ENCODE results near the gene CEP41. TPM values are rescaled to one million over a fixed set of nuclear protein-coding genes. Genes with fewer than 3 reads are reported as not detected.
"Not testable (repeated sequence)": the region's sequence is repeated elsewhere in the genome, so short reads cannot be mapped to it uniquely, and the experiment has no call there.

The CEP41 gene
- total RNA-seq, 1 donor from 2014 or later: 22.0 TPM

DNA sequence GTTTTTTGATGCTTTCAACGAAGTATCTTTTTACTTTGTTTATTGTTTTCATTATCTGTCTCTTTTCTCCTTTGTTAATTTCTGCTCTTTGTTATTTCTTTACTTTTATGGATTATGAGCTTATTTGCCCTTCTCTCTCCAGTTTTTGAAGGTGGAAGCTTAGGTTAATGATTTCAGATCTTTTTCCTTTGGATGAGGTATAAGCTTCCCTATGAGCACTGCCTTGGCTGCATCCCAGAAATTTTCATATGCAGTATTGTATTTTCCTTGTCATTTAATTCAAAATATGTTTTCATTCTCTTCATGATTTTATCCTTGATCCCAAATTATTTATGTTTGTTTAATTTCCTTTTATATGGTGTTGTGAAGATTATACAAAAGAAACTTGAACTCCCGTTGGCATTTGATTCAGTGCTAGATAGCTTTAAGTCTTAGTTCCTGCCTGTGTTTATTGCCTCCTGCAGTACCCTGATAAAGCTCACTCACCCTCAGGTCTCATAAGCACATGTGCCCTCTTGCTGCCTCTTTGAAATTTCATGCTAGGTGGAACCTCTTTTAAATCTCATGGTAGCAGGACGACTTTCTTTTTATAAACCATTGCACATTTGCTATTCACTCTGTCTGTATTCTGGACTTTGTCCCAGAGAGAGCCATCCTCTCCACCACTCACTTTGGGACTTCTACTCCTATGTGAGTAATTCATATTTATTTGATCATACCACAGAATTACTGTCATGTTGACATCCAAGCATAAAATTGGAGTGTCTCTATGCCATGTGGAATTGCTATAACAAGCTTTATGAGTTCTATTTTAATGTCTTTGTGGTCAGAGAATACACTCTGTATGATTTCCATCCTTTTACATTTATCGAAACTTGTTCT is 23.0 kb upstream of the CEP41 start:
- TF ChIP-seq, protein P1, sequence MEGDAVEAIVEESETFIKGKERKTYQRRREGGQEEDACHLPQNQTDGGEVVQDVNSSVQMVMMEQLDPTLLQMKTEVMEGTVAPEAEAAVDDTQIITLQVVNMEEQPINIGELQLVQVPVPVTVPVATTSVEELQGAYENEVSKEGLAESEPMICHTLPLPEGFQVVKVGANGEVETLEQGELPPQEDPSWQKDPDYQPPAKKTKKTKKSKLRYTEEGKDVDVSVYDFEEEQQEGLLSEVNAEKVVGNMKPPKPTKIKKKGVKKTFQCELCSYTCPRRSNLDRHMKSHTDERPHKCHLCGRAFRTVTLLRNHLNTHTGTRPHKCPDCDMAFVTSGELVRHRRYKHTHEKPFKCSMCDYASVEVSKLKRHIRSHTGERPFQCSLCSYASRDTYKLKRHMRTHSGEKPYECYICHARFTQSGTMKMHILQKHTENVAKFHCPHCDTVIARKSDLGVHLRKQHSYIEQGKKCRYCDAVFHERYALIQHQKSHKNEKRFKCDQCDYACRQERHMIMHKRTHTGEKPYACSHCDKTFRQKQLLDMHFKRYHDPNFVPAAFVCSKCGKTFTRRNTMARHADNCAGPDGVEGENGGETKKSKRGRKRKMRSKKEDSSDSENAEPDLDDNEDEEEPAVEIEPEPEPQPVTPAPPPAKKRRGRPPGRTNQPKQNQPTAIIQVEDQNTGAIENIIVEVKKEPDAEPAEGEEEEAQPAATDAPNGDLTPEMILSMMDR (conservative IDR thresholded peaks at IDR 0.05; ENCODE audit: low read depth, low read length): no peak
- no peak overlapping the region for H3K4me3 ChIP-seq (ENCODE audit: low read depth, low read length)
- DNase-seq (ENCODE audit: low read depth): no peak

DNA sequence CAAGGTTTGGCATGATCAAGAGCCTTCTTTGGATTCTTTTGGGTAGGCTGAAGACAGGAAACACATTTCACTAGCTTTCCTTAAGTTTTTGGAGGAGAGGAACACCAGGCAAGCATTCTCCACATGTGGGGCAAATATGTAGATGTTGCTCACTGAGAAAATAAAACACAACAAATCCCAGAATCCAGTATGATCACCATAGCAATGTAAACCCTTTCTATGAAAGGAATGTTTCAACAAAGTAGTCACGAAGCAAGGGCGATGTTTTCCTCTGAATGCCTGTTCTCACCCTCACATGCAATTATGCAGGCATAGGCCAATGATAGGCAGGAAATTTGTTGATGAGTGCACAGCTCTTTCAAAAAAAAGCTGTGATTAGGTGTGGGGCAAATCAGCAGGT is 20.5 kb upstream of the CEP41 start:
- no peak for DNase-seq (ENCODE audit: low read depth)
- TF ChIP-seq, protein P1 (conservative IDR thresholded peaks at IDR 0.05; ENCODE audit: low read depth, low read length): no peak
- no peak overlapping the region for H3K4me3 ChIP-seq (ENCODE audit: low read depth, low read length)

DNA sequence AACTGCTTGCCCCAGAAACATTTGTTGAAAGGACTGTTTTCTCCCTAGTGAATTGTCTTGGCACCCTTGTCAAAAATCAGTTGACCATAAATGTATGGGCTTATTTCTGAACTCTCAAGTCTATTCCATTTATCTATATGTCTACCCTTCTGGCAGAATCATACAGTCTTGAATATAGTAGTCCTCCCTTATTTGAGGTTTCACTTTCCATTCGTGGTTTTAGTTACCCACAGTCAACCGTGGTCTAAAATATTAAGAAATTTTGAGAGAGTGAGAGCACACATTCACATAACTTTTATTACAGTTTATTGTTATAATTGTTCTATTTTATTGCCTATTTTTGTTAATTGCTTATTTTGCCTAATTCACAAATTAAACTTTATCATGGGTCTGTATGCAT is 17.4 kb upstream of the CEP41 start:
- DNase-seq (ENCODE audit: low read depth): no peak
- TF ChIP-seq, protein P1 (conservative IDR thresholded peaks at IDR 0.05; ENCODE audit: low read depth, low read length): no peak
- no peak overlapping the region for H3K4me3 ChIP-seq (ENCODE audit: low read depth, low read length)

DNA sequence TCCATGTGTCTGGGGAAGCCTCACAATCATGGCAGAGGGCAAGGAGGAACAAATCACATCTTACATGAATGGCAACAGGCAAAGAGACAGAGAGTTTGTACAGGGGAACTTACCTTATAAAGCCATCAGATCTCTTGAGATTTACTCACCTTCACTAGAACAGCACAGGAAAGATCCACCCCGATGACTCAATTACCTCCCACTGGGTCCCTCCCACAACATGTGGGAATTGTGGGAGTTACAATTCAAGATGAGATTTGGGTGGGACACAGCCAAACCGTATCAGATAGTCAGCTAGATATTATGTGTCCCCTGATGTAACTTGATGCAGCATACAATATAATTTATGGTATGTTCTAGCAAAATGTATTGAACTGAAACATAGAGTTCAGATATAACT is 14.1 kb upstream of the CEP41 start:
- no peak for DNase-seq (ENCODE audit: low read depth)
- no peak overlapping the region for H3K4me3 ChIP-seq (ENCODE audit: low read depth, low read length)
- TF ChIP-seq, protein P1 (conservative IDR thresholded peaks at IDR 0.05; ENCODE audit: low read depth, low read length): no peak

DNA sequence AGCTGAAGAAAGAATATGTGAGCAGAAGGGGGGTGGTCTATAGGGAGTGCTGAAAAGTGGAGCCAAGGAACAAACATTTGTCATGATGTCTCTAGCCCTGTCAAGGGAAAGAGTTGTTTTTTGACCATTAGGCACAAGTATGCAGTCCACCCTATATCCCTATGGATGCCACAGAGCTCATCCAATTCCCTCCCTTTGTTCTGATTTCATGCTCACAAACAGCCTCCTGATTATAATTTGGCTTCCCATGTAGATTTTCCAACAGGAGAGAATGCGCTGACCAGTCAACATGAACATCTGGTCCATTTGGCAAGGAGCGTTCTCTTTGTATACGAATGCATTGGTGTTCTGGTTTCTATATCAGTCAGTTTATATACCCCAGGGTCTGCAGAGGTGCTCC is 12.1 kb upstream of the CEP41 start:
- no peak overlapping the region for H3K4me3 ChIP-seq (ENCODE audit: low read depth, low read length)
- TF ChIP-seq, protein P1 (conservative IDR thresholded peaks at IDR 0.05; ENCODE audit: low read depth, low read length): no peak
- DNase-seq (ENCODE audit: low read depth): no peak

DNA sequence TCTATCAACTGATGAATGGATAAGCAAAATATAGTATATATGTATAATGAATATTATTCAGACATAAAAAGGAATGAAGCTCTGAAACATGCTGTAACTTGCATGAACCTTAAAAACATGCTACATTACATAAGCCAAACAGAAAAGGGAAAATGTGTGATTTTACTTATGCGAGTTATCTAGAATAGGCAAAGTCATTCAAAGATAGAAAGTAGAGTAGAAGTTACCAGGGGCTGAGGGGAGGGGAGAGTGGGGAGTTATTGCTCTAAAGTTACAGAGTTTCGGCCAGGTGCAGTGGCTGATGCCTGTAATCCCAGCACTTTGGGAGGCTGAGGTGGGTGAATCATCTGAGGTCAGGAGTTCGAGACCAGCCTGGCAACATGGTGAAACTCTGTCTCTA is 10.5 kb upstream of the CEP41 start:
- not testable (repeated sequence) for H3K4me3 ChIP-seq (ENCODE audit: low read depth, low read length); DNase-seq (ENCODE audit: low read depth)

DNA sequence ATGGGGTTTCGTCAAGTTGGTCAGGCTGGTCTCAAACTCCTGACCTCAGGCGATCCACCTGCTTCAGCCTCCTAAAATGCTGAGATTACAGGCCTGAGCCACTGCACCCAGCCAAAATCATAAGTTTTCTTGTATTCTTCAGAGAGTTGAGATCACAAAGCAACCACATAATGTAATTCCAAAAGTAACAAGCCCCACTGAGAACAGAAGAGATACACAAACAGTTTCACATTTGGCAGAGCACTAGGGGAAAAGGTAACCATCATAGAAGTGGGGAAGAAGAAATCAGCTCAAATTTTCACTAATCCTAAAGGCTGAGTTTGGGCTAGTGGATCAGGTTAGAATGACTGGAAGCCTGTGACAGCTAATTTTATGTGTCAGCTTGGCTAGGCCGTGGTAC is 5.4 kb upstream of the CEP41 start:
- no peak for DNase-seq (ENCODE audit: low read depth)
- H3K4me3 ChIP-seq (ENCODE audit: low read depth, low read length): no peak overlapping the region
- TF ChIP-seq, protein P1 (conservative IDR thresholded peaks at IDR 0.05; ENCODE audit: low read depth, low read length): no peak
